HG02970 (cell line): ENCODE results near the gene TRIP6.

Experiments
- ATAC-seq: cut with Tn5 transposase; IDR thresholded peaks from one replicate; pipeline ENCODE4 v1.9.1; 2021; ENCODE audit warnings: mild to moderate bottlenecking, moderate library complexity, moderate number of reproducible peaks; ENCODE audit not compliant: unreplicated experiment, low FRiP score

TRIP6 gene

GRCh38 chr7:100867040-100867775, at the start of gene TRIP6:
TRIP6 (plus strand) TSS chr7:100867387; CDS start chr7:100867498, 111 bp downstream.
- ATAC-seq: no peak

GRCh38 chr7:100818366-100818765, 48.8 kb upstream of the TRIP6 start:
- no peak for ATAC-seq

DNA sequence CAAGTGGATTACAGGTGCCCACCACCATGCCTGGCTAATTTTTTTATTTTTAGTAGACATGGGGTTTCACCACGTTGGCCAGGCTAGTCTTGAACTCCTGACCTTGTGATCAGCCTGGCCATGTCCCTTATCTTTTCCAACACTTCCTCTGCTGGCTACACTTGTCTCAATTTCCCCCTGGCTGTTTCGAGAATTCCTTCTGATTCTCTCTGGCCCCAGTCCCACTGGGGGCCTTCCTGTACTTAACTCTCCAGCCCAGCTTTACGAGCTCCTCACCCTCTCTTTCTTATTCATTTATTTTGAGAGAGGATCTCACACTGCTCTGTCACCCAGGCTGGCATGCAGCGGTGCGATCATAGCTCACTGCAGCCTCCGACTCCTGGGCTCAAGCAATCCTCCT, 48.4 kb upstream of the TRIP6 start:
- ATAC-seq: no peak

DNA sequence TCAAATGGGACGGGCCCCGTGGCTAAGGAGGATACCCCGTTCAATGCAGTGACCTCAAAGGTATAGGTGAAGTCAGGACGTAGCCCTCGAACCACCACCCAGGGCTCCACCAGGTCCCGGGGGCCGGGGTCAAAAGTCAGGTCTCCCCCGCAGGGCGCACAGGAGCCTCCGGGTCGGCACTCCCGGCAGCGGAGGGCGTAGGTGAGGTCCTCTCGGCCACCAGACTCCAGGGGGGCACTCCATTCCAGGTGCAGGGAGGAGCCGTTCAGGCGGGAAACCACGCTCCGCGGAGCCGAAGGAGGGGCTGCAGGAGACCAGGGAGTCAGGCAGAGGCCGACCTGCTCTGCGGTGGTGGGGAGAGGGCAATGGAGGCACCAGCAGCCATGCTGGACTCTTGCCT, 47.6 kb upstream of the TRIP6 start:
- no peak for ATAC-seq

DNA sequence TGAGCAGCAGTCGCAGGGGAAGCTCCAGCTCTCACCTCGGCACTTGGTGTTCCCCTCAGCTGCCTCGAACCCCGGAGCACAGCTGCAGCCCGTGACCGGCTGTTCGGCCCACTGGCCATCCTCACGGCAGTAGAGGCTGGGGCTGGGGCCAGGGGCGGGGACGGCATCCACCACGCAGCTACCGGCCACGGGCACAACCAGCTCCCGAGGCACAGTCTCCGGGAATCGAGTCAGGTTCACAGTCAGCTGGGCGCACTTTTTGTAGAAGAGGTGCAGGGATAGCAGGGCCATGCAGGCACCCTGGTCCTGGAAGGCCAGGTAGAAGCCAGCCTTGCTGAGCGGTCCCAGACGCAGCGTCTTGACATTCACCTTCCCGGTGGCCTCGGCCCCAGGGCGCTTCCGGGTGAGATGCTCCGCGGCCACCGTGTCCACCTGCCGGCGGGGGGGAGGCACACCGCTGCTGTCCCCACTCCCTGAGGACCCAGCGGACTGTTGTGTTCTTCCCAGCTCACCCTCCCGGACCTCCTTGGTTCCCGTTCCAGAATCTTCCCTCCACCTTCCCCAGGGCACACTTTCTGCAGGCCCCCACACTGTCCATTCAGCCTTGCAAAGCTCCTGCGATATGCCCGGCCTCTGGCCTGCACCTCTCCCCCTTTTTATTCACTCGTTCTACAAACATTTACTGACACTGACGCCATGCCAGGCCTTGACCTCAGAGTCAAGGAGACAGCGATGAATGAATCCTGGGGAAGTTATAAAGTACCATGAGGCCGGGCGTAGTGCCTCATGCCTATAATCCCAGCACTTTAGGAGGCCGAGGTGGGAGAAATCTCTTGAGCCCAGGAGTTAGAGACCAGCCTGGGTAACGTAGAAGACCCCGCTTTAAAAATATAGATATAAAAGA, 44.7 kb upstream of the TRIP6 start:
- ATAC-seq: no peak

DNA sequence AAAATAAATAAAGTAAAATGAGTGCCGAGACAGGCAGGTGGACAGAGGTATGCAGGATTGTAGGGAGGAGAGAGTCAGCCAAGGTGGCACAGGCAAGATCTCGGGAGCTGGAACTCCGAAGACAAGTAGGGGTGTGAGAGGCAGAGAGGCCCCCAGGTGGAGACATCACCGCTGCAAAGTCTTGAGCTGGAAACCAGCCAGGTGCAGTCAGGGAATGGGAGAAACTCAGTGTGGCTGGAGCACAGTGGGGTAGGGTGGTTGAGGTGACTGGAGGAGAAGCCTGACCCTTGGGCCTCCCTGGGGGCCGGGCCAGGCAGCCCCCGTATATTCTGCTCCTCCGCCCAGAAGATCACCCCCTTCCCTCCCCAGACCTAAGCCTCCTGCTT, 44.1 kb upstream of the TRIP6 start:
- ATAC-seq: no peak

DNA sequence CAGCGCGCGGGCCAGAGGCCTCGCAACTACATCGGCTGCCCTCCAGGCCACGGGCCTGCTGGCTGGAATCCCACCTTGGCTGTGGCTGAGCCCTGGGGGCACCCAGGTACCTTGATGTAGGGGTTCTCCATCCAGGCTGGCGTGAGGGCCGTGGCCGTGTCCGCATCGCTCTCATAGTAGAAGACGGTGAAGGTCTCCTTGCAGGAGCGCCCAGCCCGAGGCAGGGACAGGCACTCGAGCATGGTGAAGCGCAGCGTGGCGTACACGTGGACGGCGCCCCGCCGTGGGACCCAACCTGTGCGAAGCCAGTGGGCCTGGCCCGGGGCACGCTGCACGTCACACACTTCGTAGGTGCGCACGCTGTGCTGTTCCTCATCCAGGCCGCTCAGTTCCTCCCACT, 43.7 kb upstream of the TRIP6 start:
- no peak for ATAC-seq

DNA sequence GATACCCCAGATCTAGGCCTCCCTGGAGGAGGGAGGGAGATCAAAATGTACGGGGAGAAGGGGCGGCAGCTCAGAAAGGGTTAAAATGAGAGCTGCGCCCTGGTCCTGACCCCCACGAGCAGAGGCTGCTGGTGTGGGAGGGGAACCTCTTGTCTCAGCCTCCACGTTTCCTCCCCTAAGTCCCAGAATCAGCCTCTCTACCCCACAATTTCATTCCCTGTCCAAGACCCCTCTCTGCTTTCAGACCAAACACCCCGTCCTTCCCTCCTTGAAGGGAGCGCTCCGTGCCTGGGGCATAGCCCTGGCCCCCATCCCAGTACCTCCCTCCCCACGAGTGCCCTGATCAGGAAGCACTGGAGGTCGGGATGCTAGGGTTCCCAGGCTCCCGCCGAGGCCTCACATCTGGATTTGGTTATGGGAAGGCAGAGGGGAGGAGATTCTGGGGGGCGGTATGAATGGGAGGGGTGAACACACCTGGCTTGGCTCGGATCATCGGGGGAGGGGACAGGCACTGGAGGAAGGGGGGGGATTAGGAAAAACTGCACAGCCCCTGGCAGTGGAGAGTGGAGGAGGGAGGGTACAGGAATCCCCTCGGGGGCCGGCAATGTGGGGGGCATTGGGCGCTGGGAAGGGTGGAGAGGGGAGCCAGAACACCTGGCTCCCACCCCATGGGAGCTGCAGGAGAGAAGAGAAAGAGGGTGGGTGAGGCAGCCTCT, 42.5 kb upstream of the TRIP6 start:
- no peak for ATAC-seq

GRCh38 chr7:100825215-100825671, 41.9 kb upstream of the TRIP6 start:
- ATAC-seq: no peak

- no peak for ATAC-seq
Observed at GRCh38 chr7:100825751-100826513, 41.3 kb upstream of the TRIP6 start.

DNA sequence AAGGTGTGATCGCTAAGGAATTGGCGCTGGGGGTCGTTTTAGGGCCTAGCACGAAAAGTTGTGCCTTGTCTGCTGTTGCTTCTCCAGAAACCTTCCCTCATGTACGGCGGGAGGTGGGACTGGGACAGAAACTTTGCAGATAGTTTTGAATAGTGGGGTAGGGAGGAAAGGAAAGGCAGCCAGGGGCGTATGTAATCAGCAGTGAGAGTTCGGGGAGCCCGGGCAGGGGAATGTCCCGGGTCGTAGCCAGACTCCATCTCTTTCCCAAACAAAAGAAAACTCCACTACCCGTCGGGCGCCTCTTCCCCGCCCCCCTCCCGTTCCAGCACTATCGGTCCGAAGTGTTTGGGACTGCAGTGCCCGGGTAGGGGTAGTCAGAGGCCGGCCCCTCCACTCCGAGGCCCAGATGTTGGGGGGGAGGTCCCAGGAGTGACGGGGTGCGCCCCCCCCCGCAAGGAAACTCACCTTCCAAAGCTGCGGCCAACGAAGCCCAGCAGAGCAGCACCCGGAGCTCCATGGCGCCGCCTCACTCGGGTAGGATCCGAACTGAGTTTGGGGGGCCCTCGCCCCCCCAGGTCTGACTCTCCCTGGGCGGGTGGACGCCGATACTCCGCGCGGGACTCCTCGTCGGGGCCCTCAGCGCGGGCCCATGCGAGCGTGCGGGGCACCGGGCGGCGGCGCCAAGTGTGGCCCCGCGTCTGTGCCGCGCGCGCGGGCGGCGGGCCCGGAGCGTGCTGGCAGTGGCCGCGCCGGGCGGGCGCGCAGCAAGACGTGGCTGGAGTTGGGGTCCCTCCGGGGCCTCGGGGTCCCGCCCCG, 40.5 kb upstream of the TRIP6 start:
- ATAC-seq: no peak

DNA sequence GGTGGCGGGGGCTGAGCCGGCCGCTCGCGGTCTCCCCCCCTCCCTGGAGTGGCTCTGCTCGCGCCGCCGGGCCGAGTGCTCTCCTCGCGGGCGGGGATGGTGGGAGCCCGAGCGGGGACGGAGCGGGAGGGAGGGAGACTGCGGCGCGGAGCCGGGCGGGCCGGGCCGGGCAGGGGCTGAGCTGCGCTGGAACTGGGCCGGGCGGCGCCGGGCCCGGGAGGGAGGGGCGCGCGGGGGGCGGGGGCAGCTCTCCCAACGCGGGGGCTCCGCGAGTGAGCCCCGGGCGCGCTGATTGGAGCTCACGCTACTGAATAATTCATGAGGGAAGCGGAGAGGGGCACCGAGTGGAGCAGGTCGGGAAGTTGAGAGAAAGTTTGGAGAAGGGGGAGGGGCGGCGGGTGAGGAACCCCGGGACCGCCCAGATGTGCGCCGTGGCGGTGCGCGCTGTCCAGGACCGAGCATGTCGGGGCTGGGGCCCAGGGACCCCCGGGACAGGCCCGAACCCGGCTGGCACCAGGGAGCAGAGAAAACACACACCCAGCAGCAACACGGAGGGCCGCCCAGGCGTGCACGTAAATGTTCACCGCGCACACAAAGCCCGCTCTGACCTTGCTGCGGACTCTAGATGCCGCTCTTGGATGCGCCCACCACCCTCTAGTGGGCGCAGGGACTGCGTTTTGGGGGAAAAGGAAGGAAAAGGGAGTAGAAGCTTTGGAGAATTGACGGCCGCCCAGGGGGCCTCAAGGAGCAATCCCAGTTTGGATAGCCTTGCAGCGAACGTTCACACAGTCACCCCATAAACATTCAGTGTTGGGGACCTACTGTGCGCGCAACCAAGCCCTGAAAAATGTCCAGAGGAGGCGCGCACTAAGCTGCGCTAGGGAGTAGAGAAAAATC, 39.6 kb upstream of the TRIP6 start, which contains the start of gene EPHB4:
TSS of gene EPHB4 (minus strand) at position 194 of the 897 bp plus-strand sequence. CDS start 493 bp downstream, outside the sequence.
- ATAC-seq: no peak

DNA sequence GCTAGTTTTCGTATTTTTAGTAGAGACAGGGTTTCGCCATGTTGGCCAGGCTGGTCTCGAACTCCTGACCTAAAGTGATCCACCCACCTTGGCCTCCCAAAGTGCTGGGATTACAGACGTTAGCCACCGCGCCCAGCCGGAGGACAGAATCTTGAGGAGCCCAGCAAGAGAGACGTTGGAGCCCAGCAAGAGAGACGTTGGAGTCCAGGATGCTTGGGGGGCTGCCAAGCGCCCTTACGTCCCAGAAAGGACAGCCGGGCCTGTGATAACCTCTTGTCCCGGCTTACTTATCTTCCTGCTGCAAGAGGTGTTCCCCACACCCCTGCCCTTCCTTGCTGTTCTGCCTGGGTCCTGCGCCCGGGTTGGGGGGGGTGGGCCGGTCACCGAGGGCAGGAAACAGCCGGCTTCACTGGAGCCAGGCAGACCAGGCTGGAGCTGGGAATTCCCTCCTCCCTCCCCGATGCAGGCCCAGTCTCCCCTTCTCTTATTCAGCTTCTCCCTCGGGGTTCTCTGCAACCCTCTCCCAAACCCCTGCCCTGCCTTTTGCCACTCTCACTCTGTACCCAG, 38.0 kb upstream of the TRIP6 start:
- ATAC-seq: no peak

DNA sequence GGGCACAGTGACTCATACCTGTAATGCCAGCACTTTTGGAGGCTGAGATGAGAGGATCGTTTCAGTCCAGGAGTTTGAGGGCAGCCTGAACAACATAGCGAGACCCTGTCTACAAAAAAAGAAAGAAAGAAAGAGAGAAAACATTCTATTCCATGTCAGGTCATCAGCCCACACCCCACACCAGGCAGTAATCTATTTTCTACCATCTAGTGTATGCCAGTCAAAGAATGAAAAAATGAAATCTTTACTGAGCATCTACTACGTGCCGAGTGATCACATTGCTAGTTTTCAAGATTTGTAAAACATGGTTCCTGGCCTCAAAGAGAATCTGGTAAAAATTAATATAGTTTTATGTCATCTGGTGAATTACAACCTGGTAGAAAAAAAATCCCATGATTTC, 36.8 kb upstream of the TRIP6 start:
- ATAC-seq: no peak

DNA sequence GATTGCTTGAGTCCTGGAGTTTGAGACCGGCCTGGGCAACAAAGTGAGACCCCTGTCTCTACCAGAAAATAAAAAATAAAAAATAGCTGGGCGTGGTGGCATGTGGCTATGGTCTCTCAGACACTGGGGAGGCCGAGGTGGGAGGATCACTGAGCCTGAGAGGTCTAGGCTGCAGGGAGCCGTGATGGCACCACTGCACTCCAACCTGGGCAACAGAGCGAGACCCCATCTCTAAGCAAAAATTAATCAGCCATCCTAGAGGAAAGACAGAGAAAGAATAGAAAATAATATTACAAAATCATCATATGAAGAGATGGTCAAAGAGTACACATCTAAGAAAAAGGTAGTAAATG, 34.9 kb upstream of the TRIP6 start:
- no peak for ATAC-seq

DNA sequence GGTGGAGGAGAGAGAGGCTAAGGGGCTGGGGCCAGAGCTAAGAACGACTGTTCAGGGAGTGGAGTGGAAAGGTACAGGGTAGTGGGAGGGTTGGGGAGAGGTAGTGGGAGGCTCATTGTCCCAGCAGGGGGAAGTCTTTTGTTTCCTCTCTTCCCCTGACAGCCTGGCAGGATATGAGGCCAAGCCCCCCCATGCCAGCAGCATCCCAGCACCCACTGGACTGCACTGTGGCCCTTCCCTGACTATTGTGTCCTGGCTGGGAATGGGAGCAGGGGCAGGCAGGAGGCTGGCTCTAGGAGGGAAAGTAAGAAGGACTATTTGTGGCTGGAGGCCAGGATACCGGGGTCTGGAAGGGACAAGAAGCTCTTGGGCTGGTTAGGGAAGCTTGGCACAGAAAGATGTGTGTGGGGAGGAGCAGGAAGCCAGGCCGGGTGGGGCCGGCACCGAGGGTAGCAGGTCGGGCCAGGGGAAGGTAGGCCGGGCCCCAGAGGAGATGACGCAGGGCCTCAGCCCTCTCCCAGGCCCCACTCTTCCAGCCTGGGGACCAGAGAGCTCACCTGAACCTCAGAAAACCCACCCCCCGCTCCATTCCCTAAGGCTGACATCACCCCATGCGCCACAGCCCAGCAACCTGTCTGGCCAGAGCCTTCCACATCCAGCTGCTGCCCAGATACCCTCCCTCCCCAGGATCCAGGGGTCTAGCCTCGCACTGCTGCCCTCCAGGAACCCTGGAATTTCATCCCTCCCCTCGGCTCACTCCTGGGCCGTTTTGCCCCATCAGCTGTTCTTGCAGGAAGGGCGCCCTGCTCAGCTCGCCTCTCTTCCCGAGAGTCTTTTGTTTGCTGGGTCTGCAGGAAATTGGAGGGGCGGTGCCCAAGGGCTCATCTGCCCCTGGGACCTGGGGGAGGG, 31.0 kb upstream of the TRIP6 start:
- no peak for ATAC-seq

- ATAC-seq: no peak
Observed at GRCh38 chr7:100836812-100837098, 30.4 kb upstream of the TRIP6 start.
